Measurements from ENCODE around the gene POMP.

Gene POMP

DNA sequence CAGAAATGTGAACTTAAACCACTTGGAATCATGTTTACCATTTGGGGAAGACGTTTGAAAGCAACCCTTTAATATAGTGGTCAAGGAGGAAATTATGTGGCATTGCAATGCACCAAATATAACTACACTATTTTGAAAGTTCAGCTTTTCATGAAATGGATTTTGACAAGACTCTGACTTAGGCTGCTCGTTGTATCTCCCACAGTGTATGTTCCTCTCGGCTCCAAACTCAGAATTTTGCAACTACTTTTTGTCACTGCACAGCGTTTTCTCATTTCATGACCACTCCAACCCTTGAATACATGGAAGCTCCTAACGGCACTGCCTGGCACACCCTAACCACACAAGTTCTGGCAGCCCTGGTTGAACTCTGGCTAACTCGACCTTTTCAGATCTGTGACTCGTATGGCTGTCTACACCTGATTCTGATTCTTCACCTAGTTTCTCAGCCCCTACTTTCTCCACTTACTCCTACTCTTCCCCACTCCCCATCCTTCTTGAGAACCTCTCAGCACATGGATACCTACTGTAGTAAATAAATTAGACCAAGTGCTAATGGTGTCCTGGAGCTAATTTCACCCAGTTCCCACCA lies 7.0 kb upstream of the POMP start:
- DNase-seq (ENCODE audit: low read depth) = no peak
- no peak overlapping the region for H3K4me3 ChIP-seq (ENCODE audit: low read depth, low read length)
- TF ChIP-seq, protein P1, sequence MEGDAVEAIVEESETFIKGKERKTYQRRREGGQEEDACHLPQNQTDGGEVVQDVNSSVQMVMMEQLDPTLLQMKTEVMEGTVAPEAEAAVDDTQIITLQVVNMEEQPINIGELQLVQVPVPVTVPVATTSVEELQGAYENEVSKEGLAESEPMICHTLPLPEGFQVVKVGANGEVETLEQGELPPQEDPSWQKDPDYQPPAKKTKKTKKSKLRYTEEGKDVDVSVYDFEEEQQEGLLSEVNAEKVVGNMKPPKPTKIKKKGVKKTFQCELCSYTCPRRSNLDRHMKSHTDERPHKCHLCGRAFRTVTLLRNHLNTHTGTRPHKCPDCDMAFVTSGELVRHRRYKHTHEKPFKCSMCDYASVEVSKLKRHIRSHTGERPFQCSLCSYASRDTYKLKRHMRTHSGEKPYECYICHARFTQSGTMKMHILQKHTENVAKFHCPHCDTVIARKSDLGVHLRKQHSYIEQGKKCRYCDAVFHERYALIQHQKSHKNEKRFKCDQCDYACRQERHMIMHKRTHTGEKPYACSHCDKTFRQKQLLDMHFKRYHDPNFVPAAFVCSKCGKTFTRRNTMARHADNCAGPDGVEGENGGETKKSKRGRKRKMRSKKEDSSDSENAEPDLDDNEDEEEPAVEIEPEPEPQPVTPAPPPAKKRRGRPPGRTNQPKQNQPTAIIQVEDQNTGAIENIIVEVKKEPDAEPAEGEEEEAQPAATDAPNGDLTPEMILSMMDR (IDR thresholded peaks at IDR 0.05; ENCODE audit: insufficient read depth, low read depth, low read length, missing control alignments) = no peak

DNA sequence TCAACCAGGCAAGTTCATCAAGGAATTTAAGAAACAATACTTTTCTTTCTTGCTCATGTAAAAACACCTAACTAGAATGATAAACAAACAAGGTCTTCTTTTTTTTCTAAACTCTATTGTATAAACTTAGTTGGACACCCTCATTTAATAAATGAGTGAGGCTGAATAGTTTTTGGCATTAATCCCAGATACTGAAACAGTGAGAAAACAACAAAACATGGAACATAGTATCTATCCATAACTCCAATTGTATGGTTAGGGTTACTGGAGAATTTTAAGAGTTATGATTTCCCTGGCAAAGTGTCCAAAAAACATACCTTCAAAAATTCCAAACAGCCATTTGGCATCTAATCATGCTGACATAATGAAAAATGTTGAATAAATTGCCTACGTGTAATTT lies 5.8 kb upstream of the POMP start:
- TF ChIP-seq, protein P1 (IDR thresholded peaks at IDR 0.05; ENCODE audit: insufficient read depth, low read depth, low read length, missing control alignments) = no peak
- no peak for DNase-seq (ENCODE audit: low read depth)
- H3K4me3 ChIP-seq (ENCODE audit: low read depth, low read length) = no peak overlapping the region

DNA sequence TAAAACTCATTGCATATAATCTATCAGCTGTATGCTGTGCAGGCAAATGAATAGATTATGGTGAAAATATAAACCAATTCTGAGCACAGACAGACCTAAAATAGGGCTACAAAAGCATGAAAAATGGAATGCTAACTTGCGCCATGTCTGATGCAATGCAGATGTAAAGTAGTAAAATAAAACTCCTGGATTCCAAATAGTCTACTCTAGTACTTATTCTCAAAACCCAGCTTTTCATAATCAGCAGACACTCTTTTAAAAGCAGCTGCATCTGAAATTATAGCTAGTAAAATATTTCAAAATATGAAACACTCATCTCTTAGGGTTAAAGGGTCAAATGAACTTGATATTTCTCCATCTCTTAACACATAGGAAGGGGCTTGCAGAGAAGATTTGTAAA lies 4.7 kb upstream of the POMP start:
- H3K4me3 ChIP-seq (ENCODE audit: low read depth, low read length) = no peak overlapping the region
- TF ChIP-seq, protein P1 (IDR thresholded peaks at IDR 0.05; ENCODE audit: insufficient read depth, low read depth, low read length, missing control alignments) = no peak

DNA sequence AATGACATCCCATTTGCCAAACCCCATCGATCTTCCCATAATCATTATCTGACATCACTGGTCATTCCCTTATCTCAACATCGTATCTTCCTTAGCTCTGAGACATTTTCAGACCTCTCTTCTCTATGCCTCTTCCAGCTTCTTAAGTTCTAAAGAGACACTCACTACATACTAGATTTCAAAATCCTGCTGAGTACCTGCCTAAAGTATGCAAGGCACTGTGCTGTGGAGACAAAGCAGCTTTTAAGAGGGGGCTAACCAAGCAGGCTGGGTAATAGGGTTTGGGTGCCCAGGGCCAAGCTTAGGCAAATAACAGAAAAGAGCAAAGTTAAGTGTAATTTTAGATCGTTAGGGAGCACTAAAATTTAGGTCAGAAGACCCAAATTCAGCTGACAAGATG lies 3.4 kb upstream of the POMP start:
- TF ChIP-seq, protein P1 (IDR thresholded peaks at IDR 0.05; ENCODE audit: insufficient read depth, low read depth, low read length, missing control alignments) = no peak
- DNase-seq (ENCODE audit: low read depth) = no peak
- H3K4me3 ChIP-seq (ENCODE audit: low read depth, low read length) = no peak overlapping the region

More for the DNA sequence above, 4.7 kb upstream of the POMP start:
- DNase-seq (ENCODE audit: low read depth) = no peak

DNA sequence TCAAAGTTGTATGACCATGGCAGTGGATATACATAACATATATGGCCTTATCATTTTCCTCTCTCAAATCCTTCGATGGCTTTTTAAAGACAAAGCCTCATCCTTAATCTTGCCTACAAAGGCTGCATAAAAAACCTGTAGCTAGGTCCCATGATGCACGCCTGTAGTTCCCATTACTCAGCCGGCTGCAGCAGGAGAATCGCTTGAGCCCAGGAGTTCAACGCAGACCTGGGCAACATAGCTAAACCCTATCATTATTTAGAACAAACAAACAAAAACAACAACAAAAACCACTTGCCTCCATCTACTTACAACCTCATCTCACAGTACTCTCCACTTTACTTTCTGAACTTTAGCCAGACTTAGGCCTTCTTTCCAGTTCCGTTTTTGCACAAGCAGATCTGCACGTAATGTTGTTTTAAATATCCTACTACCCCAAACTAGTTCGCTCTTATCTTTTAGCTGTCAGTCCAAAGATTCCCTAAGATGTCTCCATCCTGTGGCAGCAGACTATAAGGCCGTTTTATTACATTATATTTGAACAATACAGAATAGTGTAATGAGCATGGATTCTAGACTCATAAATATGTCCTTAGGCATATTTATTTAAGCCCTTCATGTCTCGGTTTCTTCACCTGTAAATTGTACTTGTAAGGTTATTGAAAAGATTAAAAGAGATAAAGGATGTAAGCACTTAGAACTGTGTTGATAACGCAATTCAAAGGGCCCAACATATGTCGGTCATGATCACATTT lies 969 bp upstream of the POMP start:
- peak; percentile 58 for DNase-seq (ENCODE audit: low read depth)
- H3K4me3 ChIP-seq (ENCODE audit: low read depth, low read length) = peak overlapping the region; percentile 91
- TF ChIP-seq, protein P1 (IDR thresholded peaks at IDR 0.05; ENCODE audit: insufficient read depth, low read depth, low read length, missing control alignments) = no peak

DNA sequence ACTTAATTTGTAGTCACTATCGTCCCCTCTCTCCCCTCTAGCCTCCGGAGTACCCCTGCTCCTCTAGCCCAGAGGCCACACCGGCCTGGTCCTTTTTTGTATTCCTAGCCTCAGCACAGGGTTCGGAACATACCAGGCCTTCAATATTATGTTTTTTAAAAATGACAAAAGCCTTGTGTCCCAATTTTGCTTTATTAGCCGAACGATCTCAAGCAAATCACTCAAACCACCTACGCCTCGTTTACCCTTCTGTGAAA lies 463 bp upstream of the POMP start:
- peak overlapping the region; percentile 91 for H3K4me3 ChIP-seq (ENCODE audit: low read depth, low read length)
- DNase-seq (ENCODE audit: low read depth) = no peak
- TF ChIP-seq, protein P1 (IDR thresholded peaks at IDR 0.05; ENCODE audit: insufficient read depth, low read depth, low read length, missing control alignments) = no peak

DNA sequence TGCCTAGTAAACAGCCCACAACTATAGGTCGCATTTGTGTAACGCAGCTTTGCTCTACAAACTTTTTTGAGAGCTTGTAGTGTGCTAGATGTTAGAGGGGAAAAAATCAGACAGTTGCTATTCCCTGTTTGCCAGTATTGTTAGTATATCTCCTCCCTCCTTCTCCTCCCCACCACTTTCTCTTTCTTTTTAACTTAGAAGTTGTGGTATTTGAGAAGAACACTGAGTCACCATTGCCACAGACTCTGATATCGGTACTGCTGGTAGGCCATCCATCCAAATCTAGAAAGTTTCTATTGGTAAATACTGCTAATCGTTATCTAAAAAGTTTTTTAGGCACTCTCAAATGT lies 666 bp downstream of the POMP start:
- DNase-seq (ENCODE audit: low read depth) = peak; percentile 63
- TF ChIP-seq, protein P1 (IDR thresholded peaks at IDR 0.05; ENCODE audit: insufficient read depth, low read depth, low read length, missing control alignments) = no peak

More for the DNA sequence above, 666 bp downstream of the POMP start:
- H3K4me3 ChIP-seq (ENCODE audit: low read depth, low read length) = peak overlapping the region; percentile 91
